HG03060 (cell line): ENCODE results near the gene PPP1R37.

Experiments
- ATAC-seq: cut with Tn5 transposase; IDR thresholded peaks from one replicate; pipeline ENCODE4 v1.9.1; 2021; ENCODE audit warnings: low read depth, moderate number of reproducible peaks; ENCODE audit not compliant: unreplicated experiment

Gene PPP1R37

GRCh38 chr19:45184115-45184514, 91.1 kb downstream of the PPP1R37 start:
- ATAC-seq, result no peak

- ATAC-seq, result no peak
Observed at GRCh38 chr19:45186509-45187334, 93.7 kb downstream of the PPP1R37 start.

- ATAC-seq, result no peak
Observed at GRCh38 chr19:45187421-45188100, 94.6 kb downstream of the PPP1R37 start.

GRCh38 chr19:45189971-45190370, 97.0 kb downstream of the PPP1R37 start:
- no peak for ATAC-seq

GRCh38 chr19:45191375-45191774, 98.4 kb downstream of the PPP1R37 start:
- no peak for ATAC-seq

GRCh38 chr19:45195764-45196163, 102.8 kb downstream of the PPP1R37 start:
- no peak for ATAC-seq
